ENCODE data around the gene CCNT1.
A peak's percentile ranks its signal among the peaks of the same experiment; 100 is the strongest.
"Not testable (repeated sequence)": the region's sequence is repeated elsewhere in the genome, so short reads cannot be mapped to it uniquely, and the experiment has no call there.

CCNT1 gene

DNA sequence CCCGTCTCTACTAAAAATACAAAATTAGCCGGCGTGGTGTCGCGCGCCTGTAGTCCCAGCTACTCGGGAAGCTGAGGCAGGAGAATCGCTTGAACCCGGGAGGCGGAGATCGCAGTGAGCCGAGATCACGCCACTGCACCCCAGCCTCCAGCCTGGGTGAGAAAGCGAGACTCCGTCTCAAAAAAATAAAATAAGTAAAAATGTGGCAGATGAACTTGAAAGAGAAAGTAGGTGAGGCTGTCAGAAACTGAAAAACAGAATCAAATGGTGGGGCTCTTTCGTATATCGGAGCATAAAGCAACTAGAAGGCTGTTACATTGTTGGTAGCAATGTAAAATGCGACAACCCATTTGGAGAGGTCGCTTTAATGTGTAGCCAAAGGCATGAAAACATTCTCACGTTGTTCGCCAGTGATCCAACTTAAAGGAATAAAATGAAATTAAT, 767 bp upstream of the CCNT1 start:
- no peak for DNase-seq (ENCODE audit: extremely low read depth, low read depth)
- TF ChIP-seq, protein P1, sequence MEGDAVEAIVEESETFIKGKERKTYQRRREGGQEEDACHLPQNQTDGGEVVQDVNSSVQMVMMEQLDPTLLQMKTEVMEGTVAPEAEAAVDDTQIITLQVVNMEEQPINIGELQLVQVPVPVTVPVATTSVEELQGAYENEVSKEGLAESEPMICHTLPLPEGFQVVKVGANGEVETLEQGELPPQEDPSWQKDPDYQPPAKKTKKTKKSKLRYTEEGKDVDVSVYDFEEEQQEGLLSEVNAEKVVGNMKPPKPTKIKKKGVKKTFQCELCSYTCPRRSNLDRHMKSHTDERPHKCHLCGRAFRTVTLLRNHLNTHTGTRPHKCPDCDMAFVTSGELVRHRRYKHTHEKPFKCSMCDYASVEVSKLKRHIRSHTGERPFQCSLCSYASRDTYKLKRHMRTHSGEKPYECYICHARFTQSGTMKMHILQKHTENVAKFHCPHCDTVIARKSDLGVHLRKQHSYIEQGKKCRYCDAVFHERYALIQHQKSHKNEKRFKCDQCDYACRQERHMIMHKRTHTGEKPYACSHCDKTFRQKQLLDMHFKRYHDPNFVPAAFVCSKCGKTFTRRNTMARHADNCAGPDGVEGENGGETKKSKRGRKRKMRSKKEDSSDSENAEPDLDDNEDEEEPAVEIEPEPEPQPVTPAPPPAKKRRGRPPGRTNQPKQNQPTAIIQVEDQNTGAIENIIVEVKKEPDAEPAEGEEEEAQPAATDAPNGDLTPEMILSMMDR (IDR thresholded peaks at IDR 0.05; ENCODE audit: low read depth, low read length, missing control alignments), result no peak
- peak overlapping the region; percentile 83 for H3K4me3 ChIP-seq (replicated peaks; ENCODE audit: low read depth, low read length)

DNA sequence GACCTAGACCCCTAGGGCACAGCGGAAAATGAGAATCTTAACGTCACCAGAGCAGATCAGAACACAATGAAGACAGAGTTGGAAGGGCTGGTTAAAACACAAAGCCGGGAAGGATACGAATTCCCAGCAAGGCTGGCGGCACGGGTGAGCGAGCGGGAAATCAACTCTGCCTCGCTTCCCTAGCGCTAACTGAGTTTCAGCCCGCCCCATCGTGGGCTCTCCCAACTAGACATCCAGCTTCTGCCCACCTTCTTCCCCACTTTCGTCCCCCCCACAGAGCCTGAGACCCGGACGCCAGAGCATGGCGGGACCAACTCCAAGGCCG, 377 bp downstream of the CCNT1 start:
- peak overlapping the region; percentile 83 for H3K4me3 ChIP-seq (replicated peaks; ENCODE audit: low read depth, low read length)
- no peak for DNase-seq (ENCODE audit: extremely low read depth, low read depth)
- TF ChIP-seq, protein P1 (IDR thresholded peaks at IDR 0.05; ENCODE audit: low read depth, low read length, missing control alignments), result no peak

DNA sequence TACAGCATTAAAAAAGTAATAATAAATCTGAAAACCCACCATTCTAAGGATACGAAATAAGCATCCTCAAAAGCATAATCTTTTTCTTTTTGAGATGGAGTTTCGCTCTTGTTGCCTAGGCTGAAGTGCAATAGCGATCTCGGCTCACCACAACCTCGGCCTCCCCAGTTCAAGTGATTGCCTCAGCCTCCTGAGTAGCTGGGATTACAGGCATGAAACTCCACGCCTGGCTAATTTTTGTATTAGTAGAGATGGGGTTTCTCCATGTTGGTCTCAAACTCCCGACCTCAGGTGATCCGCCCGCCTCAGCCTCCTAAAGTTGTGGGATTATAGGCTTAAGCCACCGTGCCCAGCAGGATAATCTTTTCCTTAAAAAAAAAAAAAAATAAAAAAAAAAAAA, 4.3 kb downstream of the CCNT1 start:
- TF ChIP-seq, protein P1 (IDR thresholded peaks at IDR 0.05; ENCODE audit: low read depth, low read length, missing control alignments), result no peak
- DNase-seq (ENCODE audit: extremely low read depth, low read depth), result no peak

DNA sequence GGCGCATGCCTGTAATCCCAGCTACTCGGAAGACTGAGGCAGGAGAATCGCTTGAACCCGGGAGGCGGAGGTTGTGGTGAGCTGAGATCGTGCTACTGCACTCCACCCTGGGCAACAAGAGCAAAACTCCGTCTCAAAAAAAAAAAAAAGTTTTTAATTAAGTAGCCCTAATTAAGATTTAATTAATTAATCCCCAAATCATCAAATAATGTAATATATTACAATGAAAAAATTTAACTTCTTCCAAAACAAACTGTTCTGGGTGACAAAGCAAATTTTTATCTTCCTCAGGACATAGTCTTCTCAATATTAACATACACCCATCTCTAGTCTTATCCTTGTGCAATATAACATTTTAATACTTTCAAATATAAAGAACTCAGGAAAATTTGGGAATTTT, 17.7 kb downstream of the CCNT1 start:
- H3K4me3 ChIP-seq (replicated peaks; ENCODE audit: low read depth, low read length); DNase-seq (ENCODE audit: extremely low read depth, low read depth): not testable (repeated sequence)

More for the DNA sequence above, 4.3 kb downstream of the CCNT1 start:
- H3K4me3 ChIP-seq (replicated peaks; ENCODE audit: low read depth, low read length), result no peak overlapping the region

DNA sequence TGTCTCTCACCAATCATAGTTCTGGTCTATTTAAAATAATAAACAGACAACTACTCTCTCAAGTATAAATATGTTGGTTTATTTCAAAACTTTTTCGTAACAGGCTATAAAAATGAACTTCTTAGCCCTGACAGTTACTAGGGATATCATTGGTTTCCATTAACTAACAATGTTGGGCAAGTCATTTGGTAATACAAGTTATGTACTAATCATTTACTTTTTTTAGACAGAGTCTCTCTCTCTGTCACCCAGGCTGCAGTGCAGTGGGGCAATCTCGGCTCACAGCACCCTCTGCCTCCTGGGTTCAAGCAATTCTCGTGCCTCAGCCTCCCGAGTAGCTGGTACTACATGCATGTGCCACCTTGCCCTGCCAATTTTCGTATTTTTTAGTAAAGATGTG, 19.9 kb downstream of the CCNT1 start:
- H3K4me3 ChIP-seq (replicated peaks; ENCODE audit: low read depth, low read length), result no peak overlapping the region
- no peak for DNase-seq (ENCODE audit: extremely low read depth, low read depth)
- TF ChIP-seq, protein P1 (IDR thresholded peaks at IDR 0.05; ENCODE audit: low read depth, low read length, missing control alignments), result no peak

DNA sequence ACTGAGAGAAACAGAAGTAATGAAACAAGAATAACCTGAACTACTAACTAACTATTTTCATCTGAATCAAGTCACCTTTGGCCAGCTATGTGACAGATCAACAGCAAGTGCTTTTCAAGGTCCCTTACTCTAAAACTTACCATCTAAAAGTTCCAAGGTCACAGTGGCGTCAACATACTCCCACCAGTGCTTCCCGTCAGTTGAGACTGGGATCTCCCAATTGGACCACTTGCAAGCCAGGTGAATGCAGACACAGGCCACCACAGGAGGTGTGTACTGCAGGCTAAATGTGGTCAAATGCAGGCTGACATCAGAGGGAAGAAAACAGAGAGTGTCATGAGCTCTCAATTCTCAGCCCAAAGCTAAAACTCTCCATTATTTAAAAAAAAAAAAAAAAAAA, 20.6 kb downstream of the CCNT1 start:
- no peak for DNase-seq (ENCODE audit: extremely low read depth, low read depth)
- TF ChIP-seq, protein P1 (IDR thresholded peaks at IDR 0.05; ENCODE audit: low read depth, low read length, missing control alignments), result no peak
- H3K4me3 ChIP-seq (replicated peaks; ENCODE audit: low read depth, low read length), result no peak overlapping the region

DNA sequence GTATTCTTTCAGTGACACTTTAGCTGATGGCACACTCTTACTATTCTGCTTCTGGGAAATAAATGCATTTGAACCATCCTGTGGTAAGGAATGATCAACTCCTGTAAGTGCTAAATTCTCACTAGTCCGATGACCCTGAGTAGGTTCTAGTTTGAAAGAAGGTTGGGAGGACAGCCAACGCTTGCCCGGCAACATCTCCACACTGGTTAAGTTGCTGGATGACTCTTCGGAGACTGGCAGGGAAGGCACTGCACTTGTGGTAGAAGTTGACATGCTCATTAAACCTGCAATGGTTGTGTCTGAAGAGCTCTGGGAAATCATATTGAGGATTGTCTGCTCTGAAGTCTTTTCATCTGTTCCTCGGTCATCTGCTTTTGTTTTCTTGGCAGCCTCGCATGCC, 22.5 kb downstream of the CCNT1 start:
- H3K4me3 ChIP-seq (replicated peaks; ENCODE audit: low read depth, low read length), result no peak overlapping the region
- TF ChIP-seq, protein P1 (IDR thresholded peaks at IDR 0.05; ENCODE audit: low read depth, low read length, missing control alignments), result no peak
- no peak for DNase-seq (ENCODE audit: extremely low read depth, low read depth)
